Panc1 (cell line): Measurements from ENCODE around the gene AP5Z1. TPM values are rescaled to one million over a fixed set of nuclear protein-coding genes. Genes with fewer than 3 reads are reported as not detected.

Experiments used
- ATAC-seq: fragments of 200-7000 bp; cut with Tn5 transposase; 2 replicates; pipeline ENCODE4 v1.9.1; 2020; ENCODE audit warnings: mild to moderate bottlenecking, moderate library complexity
- BruUV-seq: library from RNA; stranded (reverse); fragments of 400-500 nt; replicated peaks from 2 replicates; lab custom pipeline; 2021; lab: Mats Ljungman, UMichigan
- CTCF ChIA-PET: fragments of 300-600 bp; sonication (Branson Sonifier 250); formaldehyde crosslinking; loops from one replicate; lab custom pipeline; 2022; ENCODE audit warnings: antibody characterized with exemption; lab: Charles Lee
- POLR2A ChIA-PET: fragments of 300-600 bp; sonication (Branson Sonifier 250); formaldehyde crosslinking; loops from one replicate; lab custom pipeline; 2022; ENCODE audit warnings: antibody characterized with exemption; lab: Charles Lee
- DNase-seq: peaks from one replicate; pipeline ENCODE4 v3.0.0-alpha.2; 2010; ENCODE audit warnings: low read depth, low spot score
- H3K27ac ChIP-seq: 2 replicates; pipeline ENCODE4 v1.5.1; 2011; ENCODE audit warnings: mild to moderate bottlenecking, low read length, inconsistent platforms
- H3K27me3 ChIP-seq: fragments of 200-500 bp; sonication (Bioruptor generic); 2 replicates; pipeline ENCODE4 v1.6.0; 2014; ENCODE audit warnings: low read length, inconsistent platforms; ENCODE audit not compliant: control insufficient read depth, insufficient read depth
- H3K36me3 ChIP-seq: fragments of 200-500 bp; sonication (Bioruptor generic); 2 replicates; pipeline ENCODE4 v1.5.1; 2014; ENCODE audit warnings: inconsistent platforms, mild to moderate bottlenecking, low read length, moderate library complexity; ENCODE audit not compliant: control insufficient read depth, insufficient read depth
- H3K4me1 ChIP-seq: 2 replicates; pipeline ENCODE4 v1.5.1; 2011; ENCODE audit warnings: inconsistent platforms, mild to moderate bottlenecking, low read length, moderate library complexity; ENCODE audit not compliant: control insufficient read depth, insufficient read depth
- H3K4me3 ChIP-seq, 2 experiments: 2 replicates each; pipeline ENCODE4 v1.5.1; 2011 to 2012; ENCODE audit warnings: low read depth in 2 of 2, low read length in 2 of 2, mild to moderate bottlenecking in 2 of 2, inconsistent platforms in 1 of 2, moderate library complexity in 1 of 2
- H3K9me3 ChIP-seq: fragments of 200-500 bp; sonication (Bioruptor generic); 2 replicates; pipeline ENCODE4 v1.5.1; 2014; ENCODE audit warnings: low read depth, mild to moderate bottlenecking, inconsistent platforms, low read length, moderate library complexity; ENCODE audit not compliant: control insufficient read depth, insufficient read depth
- CTCF ChIP-seq: fragments of 450-650 bp; IDR thresholded peaks from 2 replicates; pipeline ENCODE4 v1.5.1; 2017; ENCODE audit warnings: mild to moderate bottlenecking
- POLR2AphosphoS5 ChIP-seq: IDR thresholded peaks from 2 replicates; pipeline ENCODE4 v1.6.1; 2012; ENCODE audit warnings: mild to moderate bottlenecking, low read depth, low read length, moderate library complexity
- SIN3A ChIP-seq: IDR thresholded peaks from 2 replicates; pipeline ENCODE4 v1.6.1; 2012; ENCODE audit warnings: low read depth, mild to moderate bottlenecking, low read length, moderate library complexity, borderline replicate concordance; ENCODE audit not compliant: insufficient read depth
- TCF7L2 ChIP-seq: IDR thresholded peaks from 2 replicates; pipeline ENCODE4 v1.6.1; 2011; ENCODE audit warnings: mild to moderate bottlenecking, low read depth, low read length, inconsistent platforms
- in situ Hi-C: cut with HindIII; loops from 2 replicates; pipeline ENCODE4 v1.10.0; 2016; ENCODE audit warnings: low sequenced_read_pairs, low pct_unique_long_range_greater_than_20kb
- intact Hi-C: fragments of 100-400 bp; cut with micrococcal nuclease; formaldehyde crosslinking; loops from one replicate; pipeline ENCODE4 v1.10.0; 2022; ENCODE audit not compliant: unreplicated experiment
- total RNA-seq: library from RNA; stranded (reverse); gene quantifications from one replicate; pipeline ENCODE4 v1.2.1, GENCODE V29; 2021; ENCODE audit not compliant: unreplicated experiment
- TF ChIP-seq, protein P1 (sequence below), 2 experiments: IDR thresholded peaks; 2 replicates each; pipeline ENCODE4 v1.6.1; 2011 to 2012; ENCODE audit warnings: low read depth in 2 of 2, control low read depth in 1 of 2, low read length in 1 of 2, mild to moderate bottlenecking in 1 of 2, moderate library complexity in 1 of 2; ENCODE audit not compliant: insufficient read depth in 1 of 2

AP5Z1 gene
- total RNA-seq, 1 experiment from 2014 or later = 100.0 TPM

GRCh38 chr7:4749363-4749762 lies 26.1 kb upstream of the AP5Z1 start:
- peaks cover 2% of the 10 kb centered on the region; the same call in 1 of the 2 replicates for H3K36me3 ChIP-seq
- in situ Hi-C loops (no loop called here), intact Hi-C loops (no loop called here)
- ATAC-seq (no peak), DNase-seq (no peak)
- BruUV-seq = no TSS peak
- peaks cover 19% of the 10 kb centered on the region for H3K4me1 ChIP-seq
- POLR2A ChIA-PET = interaction anchor here (0.5 kb wide), 1 partner anchor 117 kb away, joined by 3 read pairs; no protein-coding TSS in a partner anchor
- no peaks in the 10 kb centered on the region for H3K9me3 ChIP-seq
- no peak overlapping the region for H3K4me3 ChIP-seq
- TF ChIP-seq TCF7L2 = no peak
- TF ChIP-seq POLR2AphosphoS5 = no peak
- TF ChIP-seq SIN3A = no peak
- TF ChIP-seq CTCF = no peak
- TF ChIP-seq, protein P1, sequence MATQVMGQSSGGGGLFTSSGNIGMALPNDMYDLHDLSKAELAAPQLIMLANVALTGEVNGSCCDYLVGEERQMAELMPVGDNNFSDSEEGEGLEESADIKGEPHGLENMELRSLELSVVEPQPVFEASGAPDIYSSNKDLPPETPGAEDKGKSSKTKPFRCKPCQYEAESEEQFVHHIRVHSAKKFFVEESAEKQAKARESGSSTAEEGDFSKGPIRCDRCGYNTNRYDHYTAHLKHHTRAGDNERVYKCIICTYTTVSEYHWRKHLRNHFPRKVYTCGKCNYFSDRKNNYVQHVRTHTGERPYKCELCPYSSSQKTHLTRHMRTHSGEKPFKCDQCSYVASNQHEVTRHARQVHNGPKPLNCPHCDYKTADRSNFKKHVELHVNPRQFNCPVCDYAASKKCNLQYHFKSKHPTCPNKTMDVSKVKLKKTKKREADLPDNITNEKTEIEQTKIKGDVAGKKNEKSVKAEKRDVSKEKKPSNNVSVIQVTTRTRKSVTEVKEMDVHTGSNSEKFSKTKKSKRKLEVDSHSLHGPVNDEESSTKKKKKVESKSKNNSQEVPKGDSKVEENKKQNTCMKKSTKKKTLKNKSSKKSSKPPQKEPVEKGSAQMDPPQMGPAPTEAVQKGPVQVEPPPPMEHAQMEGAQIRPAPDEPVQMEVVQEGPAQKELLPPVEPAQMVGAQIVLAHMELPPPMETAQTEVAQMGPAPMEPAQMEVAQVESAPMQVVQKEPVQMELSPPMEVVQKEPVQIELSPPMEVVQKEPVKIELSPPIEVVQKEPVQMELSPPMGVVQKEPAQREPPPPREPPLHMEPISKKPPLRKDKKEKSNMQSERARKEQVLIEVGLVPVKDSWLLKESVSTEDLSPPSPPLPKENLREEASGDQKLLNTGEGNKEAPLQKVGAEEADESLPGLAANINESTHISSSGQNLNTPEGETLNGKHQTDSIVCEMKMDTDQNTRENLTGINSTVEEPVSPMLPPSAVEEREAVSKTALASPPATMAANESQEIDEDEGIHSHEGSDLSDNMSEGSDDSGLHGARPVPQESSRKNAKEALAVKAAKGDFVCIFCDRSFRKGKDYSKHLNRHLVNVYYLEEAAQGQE (IDR thresholded peaks at IDR 0.05; ENCODE audit: insufficient read depth in 1 of 2, low read depth in 2 of 2, low read length in 1 of 2) = no peak
- CTCF ChIA-PET = interaction anchor here (0.8 kb wide), 1 partner anchor 10 kb away, joined by 5 read pairs; no protein-coding TSS in a partner anchor
- no peaks in the 10 kb centered on the region for H3K27me3 ChIP-seq
- H3K27ac ChIP-seq = no peak overlapping the region

DNA sequence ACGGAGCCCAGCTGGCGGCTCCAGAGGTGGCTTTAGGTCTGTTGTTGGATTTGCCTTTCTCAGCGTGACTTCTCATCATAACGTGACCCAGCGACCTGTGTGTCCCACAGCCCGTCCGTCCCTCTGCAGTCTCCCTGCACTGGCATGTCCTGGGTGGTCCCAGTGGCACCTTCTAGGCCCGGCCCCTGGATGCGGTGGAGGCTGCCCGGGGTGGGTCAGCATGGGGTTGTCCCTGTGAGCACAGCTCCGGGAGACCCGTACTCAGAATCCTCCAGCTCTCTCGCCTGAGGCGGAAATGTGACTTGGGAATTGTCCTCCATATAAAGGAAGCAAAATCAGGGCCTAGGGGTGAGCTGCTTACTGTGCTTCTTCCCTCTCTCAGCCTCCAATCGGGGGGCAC lies 25.6 kb upstream of the AP5Z1 start:
- DNase-seq (no peak), ATAC-seq (no peak)
- CTCF ChIA-PET = interaction anchor here (0.8 kb wide), 1 partner anchor 9 kb away, joined by 5 read pairs; no protein-coding TSS in a partner anchor
- Histone ChIP-seq H3K4me3 (no peak overlapping the region), H3K36me3 (peaks cover 2% of the 10 kb centered on the region; the same call in 1 of the 2 replicates), H3K27me3 (no peaks in the 10 kb centered on the region), H3K4me1 (peaks cover 15% of the 10 kb centered on the region), H3K9me3 (no peaks in the 10 kb centered on the region), H3K27ac (no peak overlapping the region)
- in situ Hi-C loops = no loop called here
- no TSS peak for BruUV-seq
- no peak for TF ChIP-seq POLR2AphosphoS5
- TF ChIP-seq CTCF = no peak
- TF ChIP-seq, protein P1 (IDR thresholded peaks at IDR 0.05; ENCODE audit: insufficient read depth in 1 of 2, low read depth in 2 of 2, low read length in 1 of 2) = no peak
- TF ChIP-seq TCF7L2 = no peak
- TF ChIP-seq SIN3A = no peak
- POLR2A ChIA-PET = interaction anchor here (0.5 kb wide), 1 partner anchor 117 kb away, joined by 3 read pairs; no protein-coding TSS in a partner anchor
- intact Hi-C loops = no loop called here
